ENCODE results near the gene KCTD16. TPM values are rescaled to one million over a fixed set of nuclear protein-coding genes. Genes with fewer than 3 reads are reported as not detected.

KCTD16 gene
- total and polyA plus RNA-seq, 2 experiments from 2014 or later = 0.02 to 0.76 TPM

- Histone ChIP-seq H4K20me1 (replicated peaks; ENCODE audit: insufficient read depth) (no peaks in the 10 kb centered on the region), H3K27ac (ENCODE audit: low read depth) (no peak overlapping the region), H2AFZ (no peak overlapping the region), H3K9me2 (ENCODE audit: insufficient read depth) (no peaks in the 10 kb centered on the region), H3K79me2 (replicated peaks; ENCODE audit: insufficient read depth) (no peaks in the 10 kb centered on the region), H3K4me1 (ENCODE audit: insufficient read depth) (no peaks in the 10 kb centered on the region), H3K4me2 (no peak overlapping the region), H3K4me3 (no peak overlapping the region), H3F3A (replicated peaks; ENCODE audit: low read depth) (no peaks in the 10 kb centered on the region), H3K27me3 (ENCODE audit: insufficient read depth) (no peaks in the 10 kb centered on the region), H3K36me3 (ENCODE audit: insufficient read depth) (no peaks in the 10 kb centered on the region)
- Mint-ChIP-seq H3K27ac (no peak overlapping the region), H3K4me1 (peaks cover 10% of the 10 kb centered on the region; the same call in 2 of the 3 replicates), H3K27me3 (ENCODE audit: insufficient read depth, low read depth, poor library complexity) (peaks cover 1% of the 10 kb centered on the region), H3K36me3 (ENCODE audit: low read depth) (no peaks in the 10 kb centered on the region), H3K9me3 (no peaks in the 10 kb centered on the region), H3K4me3 (no peak overlapping the region)
- TF ChIP-seq CTCF (conservative IDR thresholded peaks at IDR 0.05; ENCODE audit: low read depth in 2 of 2) = no peak
- no peak for TF ChIP-seq ZNF462 (CRISPR knock-in tag; IDR thresholded peaks at IDR 0.05)
- no peak for TF ChIP-seq NANOG (IDR thresholded peaks at IDR 0.05; ENCODE audit: borderline replicate concordance)
- ATAC-seq = no peak
- no peak for DNase-seq (ENCODE audit: low spot score)
These were observed 293.0 kb downstream of the KCTD16 start for GRCh38 chr5:144463481-144464223.
